RWPE1 (cell line): ENCODE data around the gene ZNF136.

Source experiments
- CTCF ChIA-PET: fragments of 350-600 bp; sonication (Branson Sonifier 250); formaldehyde crosslinking; extraction: SDS; loops from one replicate; lab custom pipeline; 2021; lab: Yijun Ruan, JAX
- POLR2A ChIA-PET: fragments of 400-600 bp; formaldehyde crosslinking; extraction: SDS; loops from one replicate; lab custom pipeline; 2020; ENCODE audit warnings: antibody characterized with exemption; ENCODE audit not compliant: low non-redundant PET; lab: Yijun Ruan, JAX
- DNase-seq: peaks from one replicate; pipeline ENCODE4 v3.0.0; 2012; ENCODE audit warnings: low spot score
- H3K27ac ChIP-seq: fragments of 450-650 bp; 2 replicates; pipeline ENCODE4 v1.5.1; 2017
- CTCF ChIP-seq: fragments of 450-650 bp; conservative IDR thresholded peaks from 2 replicates; pipeline ENCODE4 v1.5.1; 2017; ENCODE audit warnings: low read depth, mild to moderate bottlenecking

Gene ZNF136

GRCh38 chr19:12139269-12139668 is 23.6 kb upstream of the ZNF136 start:
- ChIA-PET POLR2A (no interaction called here), CTCF (interaction anchor here (0.6 to 3.0 kb wide), 2 partner anchors 80 to 258 kb away, joined by 3 to 22 read pairs; no protein-coding TSS in a partner anchor)
- H3K27ac ChIP-seq, result peak overlapping the region; percentile 86
- TF ChIP-seq CTCF, result no peak
- no peak for DNase-seq

- TF ChIP-seq CTCF, result no peak
- peak; percentile 98 for DNase-seq
- POLR2A ChIA-PET, result no interaction called here
- peak within 1 kb of the TSS; percentile 86 for H3K27ac ChIP-seq
- CTCF ChIA-PET, result interaction anchor here (0.6 to 3.0 kb wide), 7 partner anchors 80 to 427 kb away, joined by 3 to 22 read pairs (median 3); no protein-coding TSS in a partner anchor
These were observed 22.9 kb upstream of the ZNF136 start, which contains the start of gene ZNF20 for GRCh38 chr19:12139885-12140544. ZNF20 (minus strand) TSS chr19:12140350; CDS start chr19:12140182, 168 bp downstream.

- ChIA-PET CTCF (interaction anchor here (0.5 to 3.0 kb wide), 18 partner anchors 9 to 698 kb away, joined by 3 to 22 read pairs (median 3); partner anchors contain the start of genes ZNF799 and ZNF878), POLR2A (no interaction called here)
- TF ChIP-seq CTCF, result peak; percentile 88
- H3K27ac ChIP-seq, result peak overlapping the region; percentile 86
- peak; percentile 77 for DNase-seq
These were observed 22.1 kb upstream of the ZNF136 start for GRCh38 chr19:12140545-12141404.

GRCh38 chr19:12141405-12141736 is 21.5 kb upstream of the ZNF136 start:
- peak overlapping the region; percentile 86 for H3K27ac ChIP-seq
- peak; percentile 47; the same call in 1 of the 2 replicates for TF ChIP-seq CTCF
- DNase-seq, result no peak
- ChIA-PET POLR2A (no interaction called here), CTCF (interaction anchor here (0.5 to 3.0 kb wide), 13 partner anchors 9 to 697 kb away, joined by 3 to 22 read pairs (median 3); partner anchors contain the start of genes ZNF799 and ZNF878)

GRCh38 chr19:12145348-12145747 is 17.5 kb upstream of the ZNF136 start:
- no peak overlapping the region for H3K27ac ChIP-seq
- DNase-seq, result no peak
- no peak for TF ChIP-seq CTCF
- ChIA-PET CTCF (interaction anchor here (0.6 kb wide), 1 partner anchor 662 kb away, joined by 3 read pairs; no protein-coding TSS in a partner anchor), POLR2A (no interaction called here)

GRCh38 chr19:12155324-12155860 is 7.5 kb upstream of the ZNF136 start:
- no peak for TF ChIP-seq CTCF
- DNase-seq, result no peak
- peak overlapping the region; percentile 81 for H3K27ac ChIP-seq
- ChIA-PET CTCF (interaction anchor here (1.0 kb wide), 1 partner anchor 96 kb away, joined by 3 read pairs; no protein-coding TSS in a partner anchor), POLR2A (no interaction called here)
